H1 (cell line): ENCODE data around the gene PLPP4. TPM values are rescaled to one million over a fixed set of nuclear protein-coding genes. Genes with fewer than 3 reads are reported as not detected.

Experiments used
- CTCF ChIA-PET: fragments of 300-600 bp; sonication (Branson Sonifier 250); formaldehyde crosslinking; loops from one replicate; lab custom pipeline; 2021; ENCODE audit not compliant: partially characterized antibody; lab: Charles Lee
- POLR2A ChIA-PET: fragments of 300-600 bp; sonication (Branson Sonifier 250); formaldehyde crosslinking; loops from one replicate; lab custom pipeline; 2021; ENCODE audit warnings: inconsistent platforms; ENCODE audit not compliant: partially characterized antibody; lab: Charles Lee
- DNase-seq, 2 experiments: peaks; one replicate each; pipeline versions ENCODE4 v3.0.0 to v3.0.0-alpha.2; 2010 to 2022; ENCODE audit warnings: low spot score in 2 of 2, low read depth in 1 of 2, mixed read lengths in 1 of 2
- FAIRE-seq: peaks from 2 replicates; lab custom pipeline; 2011; peaks lifted over from hg19 to GRCh38; lab: Jason Lieb, UNC
- H2AFZ ChIP-seq: 2 replicates; pipeline ENCODE4 v1.8.1; 2012; ENCODE audit warnings: low read length, inconsistent platforms
- H2AK5ac ChIP-seq: 2 replicates; pipeline ENCODE4 v1.6.1; 2013; ENCODE audit warnings: low read depth, low read length
- H2BK120ac ChIP-seq: replicated peaks from 2 replicates; pipeline ENCODE3; 2013; ENCODE audit warnings: low read depth, low read length, inconsistent platforms
- H2BK12ac ChIP-seq: 2 replicates; pipeline ENCODE4 v1.6.1; 2013; ENCODE audit warnings: low read depth, low read length
- H2BK15ac ChIP-seq: 2 replicates; pipeline ENCODE4 v1.6.1; 2013; ENCODE audit warnings: low read length
- H2BK20ac ChIP-seq: 2 replicates; pipeline ENCODE4 v1.6.1; 2013; ENCODE audit warnings: low read length
- H2BK5ac ChIP-seq: 2 replicates; pipeline ENCODE4 v1.6.1; 2013; ENCODE audit warnings: low read depth, low read length
- H3K14ac ChIP-seq: 2 replicates; pipeline ENCODE4 v1.6.1; 2013; ENCODE audit warnings: inconsistent platforms; ENCODE audit not compliant: insufficient read length
- H3K18ac ChIP-seq: 2 replicates; pipeline ENCODE4 v1.6.1; 2013; ENCODE audit warnings: low read length; ENCODE audit errors: extremely low read depth
- H3K23ac ChIP-seq: 2 replicates; pipeline ENCODE4 v1.6.1; 2013; ENCODE audit warnings: inconsistent platforms; ENCODE audit not compliant: insufficient read length
- H3K23me2 ChIP-seq: 2 replicates; pipeline ENCODE4 v1.6.1; 2013; ENCODE audit warnings: low read depth, low read length
- H3K27ac ChIP-seq: 2 replicates; pipeline ENCODE4 v1.6.1; 2011; ENCODE audit warnings: low read depth, low read length, inconsistent platforms
- H3K27me3 ChIP-seq, 4 experiments: replicated peaks in 1 of 4; 1 replicate in 1 of 4; 2 replicates in 3 of 4; pipeline versions ENCODE4 v1.6.1 to v1.8.1; 2011 to 2013; ENCODE audit warnings: low read length in 3 of 4, mild to moderate bottlenecking in 3 of 4, inconsistent platforms in 2 of 4, mixed read lengths in 2 of 4, moderate library complexity in 1 of 4; ENCODE audit not compliant: control insufficient read depth in 3 of 4, insufficient read depth in 3 of 4; ENCODE audit errors: extremely low read depth in 1 of 4
- H3K36me3 ChIP-seq, 4 experiments: 2 replicates each; pipeline versions ENCODE4 v1.6.1 to v1.8.1; 2011 to 2013; ENCODE audit warnings: mild to moderate bottlenecking in 4 of 4, low read length in 3 of 4, moderate library complexity in 2 of 4, control low read depth in 1 of 4, inconsistent platforms in 1 of 4; ENCODE audit not compliant: insufficient read depth in 4 of 4, control insufficient read depth in 2 of 4
- H3K4ac ChIP-seq: replicated peaks from 2 replicates; pipeline ENCODE3; 2013; ENCODE audit warnings: low read length, low read depth, mixed read lengths, inconsistent platforms; ENCODE audit not compliant: insufficient read length
- H3K4me1 ChIP-seq, 4 experiments: replicated peaks in 1 of 4; 1 replicate in 1 of 4; 2 replicates in 3 of 4; pipeline versions ENCODE4 v1.6.1 to v1.8.1; 2011 to 2013; ENCODE audit warnings: low read length in 3 of 4, inconsistent platforms in 2 of 4, mixed read lengths in 1 of 4; ENCODE audit not compliant: insufficient read depth in 4 of 4, control insufficient read depth in 3 of 4
- H3K4me2 ChIP-seq, 2 experiments: 2 replicates each; pipeline versions ENCODE4 v1.6.1 to v1.8.1; 2011 to 2013; ENCODE audit warnings: low read depth in 2 of 2, low read length in 2 of 2, control low read depth in 1 of 2, inconsistent platforms in 1 of 2, mild to moderate bottlenecking in 1 of 2; ENCODE audit not compliant: insufficient read depth in 1 of 2
- H3K4me3 ChIP-seq, 4 experiments: fragments of 200-600, 300-600 bp in 1 of 4; sonication (generic), shearing (Covaris generic), sonication (Bioruptor Twin) in 1 of 4; 2 replicates each; pipeline versions ENCODE4 v1.5.1 to v1.8.1; 2011 to 2016; ENCODE audit warnings: low read length in 4 of 4, low read depth in 3 of 4, control low read depth in 2 of 4, inconsistent platforms in 2 of 4, mild to moderate bottlenecking in 2 of 4, mixed read lengths in 1 of 4, moderate library complexity in 1 of 4; ENCODE audit not compliant: insufficient read depth in 2 of 4; ENCODE audit errors: extremely low read depth in 1 of 4
- H3K56ac ChIP-seq: replicated peaks from 2 replicates; pipeline ENCODE3; 2013; ENCODE audit warnings: low read depth, mild to moderate bottlenecking, mixed read lengths, low read length, inconsistent platforms; ENCODE audit not compliant: insufficient read length
- H3K79me1 ChIP-seq: 2 replicates; pipeline ENCODE4 v1.6.1; 2013; ENCODE audit warnings: low read depth, low read length, control low read depth
- H3K79me2 ChIP-seq, 2 experiments: 2 replicates each; pipeline versions ENCODE4 v1.6.1 to v1.8.1; 2012 to 2013; ENCODE audit warnings: low read length in 2 of 2, mild to moderate bottlenecking in 2 of 2, inconsistent platforms in 1 of 2; ENCODE audit not compliant: insufficient read depth in 2 of 2, control insufficient read depth in 1 of 2
- H3K9ac ChIP-seq, 4 experiments: replicated peaks in 1 of 4; 1 replicate in 1 of 4; 2 replicates in 3 of 4; pipeline versions ENCODE4 v1.6.1 to v1.8.1; 2011 to 2013; ENCODE audit warnings: low read depth in 3 of 4, low read length in 3 of 4, control low read depth in 2 of 4, mild to moderate bottlenecking in 2 of 4, moderate library complexity in 2 of 4, inconsistent platforms in 1 of 4; ENCODE audit errors: extremely low read depth in 1 of 4
- H3K9me3 ChIP-seq, 2 experiments: 2 replicates each; pipeline versions ENCODE4 v1.6.1 to v1.8.1; 2012 to 2013; ENCODE audit warnings: mild to moderate bottlenecking in 2 of 2, moderate library complexity in 2 of 2, control low read depth in 1 of 2, inconsistent platforms in 1 of 2, low read depth in 1 of 2, low read length in 1 of 2, mixed read lengths in 1 of 2; ENCODE audit not compliant: insufficient read depth in 2 of 2
- H4K20me1 ChIP-seq, 2 experiments: replicated peaks in 1 of 2; 2 replicates each; pipeline versions ENCODE3 to v1.8.1; 2011 to 2013; ENCODE audit warnings: inconsistent platforms in 2 of 2, low read length in 2 of 2, mild to moderate bottlenecking in 1 of 2; ENCODE audit not compliant: insufficient read depth in 2 of 2, control insufficient read depth in 1 of 2
- H4K5ac ChIP-seq: 2 replicates; pipeline ENCODE4 v1.6.1; 2013; ENCODE audit warnings: low read length, low read depth, mixed read lengths, inconsistent platforms; ENCODE audit not compliant: insufficient read length
- H4K8ac ChIP-seq: 2 replicates; pipeline ENCODE4 v1.8.0; 2013; ENCODE audit warnings: mild to moderate bottlenecking, moderate library complexity, low read length, inconsistent platforms; ENCODE audit not compliant: insufficient read depth; ENCODE audit errors: extremely low read depth
- H4K91ac ChIP-seq: replicated peaks from 2 replicates; pipeline ENCODE3; 2013; ENCODE audit warnings: low read length, mixed read lengths, inconsistent platforms; ENCODE audit not compliant: insufficient read length
- GTF2F1 ChIP-seq: IDR thresholded peaks from 2 replicates; pipeline ENCODE4 v1.6.1; 2012; ENCODE audit warnings: low read depth, low read length, improper control_type of control experiment, borderline replicate concordance
- WGBS, 2 experiments: shearing (Covaris generic) in 1 of 2; methylation state at CpG; one replicate each; pipeline versions ENCODE4 v1.1.6 to v1.1.7; 2013 to 2015; ENCODE audit warnings: low lambda C conversion rate in 2 of 2, mixed read lengths in 2 of 2, inconsistent platforms in 1 of 2, low coverage in 1 of 2, missing lambda C conversion rate in 1 of 2; ENCODE audit not compliant: insufficient replicate concordance in 2 of 2, insufficient coverage in 1 of 2, insufficient read length in 1 of 2; ENCODE audit errors: extremely low coverage in 1 of 2, missing lambda C conversion rate in 1 of 2; 5-methylcytosine and 5-hydroxymethylcytosine counted together
- polyA plus RNA-seq, 7 experiments: library from polyadenylated mRNA; depleted of rRNA in 3 of 7; stranded (reverse) in 5 of 7; unstranded in 2 of 7; fragments of >200 nt in 5 of 7; fragments of 200-250 nt in 2 of 7; gene quantifications; 1 replicate in 5 of 7; 2 replicates in 1 of 7; 4 replicates in 1 of 7; pipeline versions ENCODE4 v1.2.1 to v1.2.3, GENCODE V29; 2011 to 2013; ENCODE audit warnings: missing spikeins in 2 of 7, mixed read lengths in 2 of 7
- total RNA-seq: library from RNA; stranded (reverse); fragmentation: NEBNext Ultra II Directional; extraction: Animal tissue kit (Norgen Biotek cat#: 25700); gene quantifications from 2 replicates; pipeline ENCODE4 v1.2.1, GENCODE V29; 2021

PLPP4 gene
- total and polyA plus RNA-seq, 2 of the 8 experiments (the other 6 are each of a cell fraction or from before 2014, with no cell fraction given): 0.30 TPM; not detected in 1

DNA sequence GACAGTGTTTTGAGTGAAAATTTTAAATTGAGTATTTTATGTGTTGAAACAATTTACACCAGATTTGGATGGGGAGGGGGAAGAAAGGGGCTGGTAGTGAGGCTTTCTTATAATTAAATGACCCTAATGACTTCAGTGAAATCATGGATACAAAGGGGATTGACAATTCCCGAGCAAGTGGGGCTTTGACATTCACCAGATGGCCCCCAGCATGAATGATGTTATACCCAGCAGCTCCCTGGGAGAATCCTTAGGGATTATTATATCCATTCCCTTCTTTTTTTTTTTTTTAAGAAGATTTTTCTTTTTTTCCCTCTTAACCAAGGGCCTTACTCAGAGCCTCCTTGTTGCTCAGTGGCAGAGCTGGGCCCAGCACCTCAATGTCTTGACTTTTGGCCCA, 17.9 kb downstream of the PLPP4 start:
- CTCF ChIA-PET: no interaction called here
- H3K27ac ChIP-seq: no peak overlapping the region
- H3K4me2 ChIP-seq: no peak overlapping the region
- H3K23ac ChIP-seq: no peak overlapping the region
- H3K27me3 ChIP-seq: no peaks in the 10 kb centered on the region
- no peak overlapping the region for H3K14ac ChIP-seq
- H2AFZ ChIP-seq: no peak overlapping the region
- H2AK5ac ChIP-seq: no peak overlapping the region
- no peaks in the 10 kb centered on the region for H3K9me3 ChIP-seq
- H3K36me3 ChIP-seq: no peaks in the 10 kb centered on the region
- H4K20me1 ChIP-seq: no peaks in the 10 kb centered on the region
- H3K18ac ChIP-seq: no peak overlapping the region
- H3K4me3 ChIP-seq: no peak overlapping the region
- no peak overlapping the region for H2BK5ac ChIP-seq
- no peak overlapping the region for H2BK120ac ChIP-seq
- H2BK12ac ChIP-seq: no peak overlapping the region
- POLR2A ChIA-PET: no interaction called here
- no peak overlapping the region for H4K5ac ChIP-seq
- no peaks in the 10 kb centered on the region for H3K79me2 ChIP-seq
- H3K9ac ChIP-seq: no peak overlapping the region
- FAIRE-seq (no peak), DNase-seq (no peak)
- no peak overlapping the region for H4K91ac ChIP-seq
- WGBS, 2 experiments: 93% methylated on average over 1 of the region's 1 CpG; no CpG with 5 or more reads in 1 of the 2 experiments
- H3K23me2 ChIP-seq: no peaks in the 10 kb centered on the region
- no peak overlapping the region for H2BK20ac ChIP-seq
- no peaks in the 10 kb centered on the region; a peak in 1 of 7 replicates for H3K4me1 ChIP-seq
- no peak overlapping the region for H3K56ac ChIP-seq
- no peak overlapping the region for H2BK15ac ChIP-seq
- H4K8ac ChIP-seq: no peak overlapping the region
- no peaks in the 10 kb centered on the region for H3K79me1 ChIP-seq
- H3K4ac ChIP-seq: no peak overlapping the region
- TF ChIP-seq GTF2F1: no peak
